GM10266 (cell line): ENCODE data around the gene ANO1.

ENCODE experiments used
- DNase-seq: peaks from one replicate; pipeline ENCODE4 v3.0.0; 2012; ENCODE audit errors: extremely low spot score
- CTCF ChIP-seq: IDR thresholded peaks from 2 replicates; pipeline ENCODE4 v1.5.1; 2012; ENCODE audit warnings: mild to moderate bottlenecking, low read depth; ENCODE audit not compliant: control insufficient read depth, insufficient read depth; ENCODE audit errors: missing control alignments

The ANO1 gene

DNA sequence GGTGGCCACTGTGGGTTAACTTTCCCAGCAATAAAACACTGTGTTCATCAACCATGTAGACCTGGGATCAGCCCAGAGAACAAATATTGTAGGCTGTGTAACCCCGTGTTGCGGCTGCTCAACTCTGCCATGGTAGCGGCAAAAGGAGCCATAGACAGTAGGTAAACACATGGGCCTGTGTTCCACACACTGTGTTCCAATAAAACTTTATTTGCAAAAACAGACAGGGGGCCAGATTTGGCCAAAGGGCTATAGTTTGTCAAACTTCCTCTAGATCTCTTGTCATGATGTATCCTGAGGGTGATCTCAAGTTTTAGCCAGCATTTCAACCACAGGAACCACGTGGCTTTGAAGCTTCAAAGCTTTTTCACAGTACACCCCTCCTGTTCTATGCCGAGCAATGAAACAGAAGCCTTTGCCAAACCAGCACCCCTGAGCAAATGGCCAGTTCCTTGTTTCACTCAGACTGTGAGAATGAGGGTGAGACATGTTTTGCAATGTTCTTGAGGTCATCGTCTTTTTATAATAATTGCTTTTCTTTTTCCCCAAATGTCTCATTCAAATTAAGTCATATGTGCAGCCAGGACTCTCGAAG lies 75.1 kb downstream of the ANO1 start:
- DNase-seq = no peak
- no peak for TF ChIP-seq CTCF

- TF ChIP-seq CTCF = no peak
These were observed 77.3 kb downstream of the ANO1 start for GRCh38 chr11:70155386-70155785.

GRCh38 chr11:70156291-70157037 lies 78.3 kb downstream of the ANO1 start:
- DNase-seq = no peak
- no peak for TF ChIP-seq CTCF

More at GRCh38 chr11:70155386-70155785, 77.3 kb downstream of the ANO1 start:
- no peak for DNase-seq

DNA sequence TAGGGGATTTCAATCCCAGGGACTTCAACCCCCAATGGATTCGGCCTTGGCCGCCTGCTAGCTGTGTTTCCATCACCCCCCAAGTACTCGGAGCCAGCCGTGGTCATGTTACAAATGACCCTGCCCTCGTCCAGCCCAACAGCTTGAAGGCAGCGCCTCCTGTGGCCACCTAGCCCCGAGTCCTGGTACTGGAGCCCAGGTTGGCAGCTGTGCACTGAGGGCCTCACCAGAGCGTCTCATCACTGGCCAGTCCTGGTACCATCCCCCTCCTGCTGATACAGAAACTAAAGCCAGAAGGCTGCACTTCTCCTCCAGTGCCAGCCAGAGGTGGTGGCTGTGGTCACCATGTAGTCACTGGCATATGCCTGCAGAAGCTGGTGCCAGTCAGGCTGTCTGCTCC lies 80.1 kb downstream of the ANO1 start:
- no peak for DNase-seq
- peak; percentile 35 for TF ChIP-seq CTCF

DNA sequence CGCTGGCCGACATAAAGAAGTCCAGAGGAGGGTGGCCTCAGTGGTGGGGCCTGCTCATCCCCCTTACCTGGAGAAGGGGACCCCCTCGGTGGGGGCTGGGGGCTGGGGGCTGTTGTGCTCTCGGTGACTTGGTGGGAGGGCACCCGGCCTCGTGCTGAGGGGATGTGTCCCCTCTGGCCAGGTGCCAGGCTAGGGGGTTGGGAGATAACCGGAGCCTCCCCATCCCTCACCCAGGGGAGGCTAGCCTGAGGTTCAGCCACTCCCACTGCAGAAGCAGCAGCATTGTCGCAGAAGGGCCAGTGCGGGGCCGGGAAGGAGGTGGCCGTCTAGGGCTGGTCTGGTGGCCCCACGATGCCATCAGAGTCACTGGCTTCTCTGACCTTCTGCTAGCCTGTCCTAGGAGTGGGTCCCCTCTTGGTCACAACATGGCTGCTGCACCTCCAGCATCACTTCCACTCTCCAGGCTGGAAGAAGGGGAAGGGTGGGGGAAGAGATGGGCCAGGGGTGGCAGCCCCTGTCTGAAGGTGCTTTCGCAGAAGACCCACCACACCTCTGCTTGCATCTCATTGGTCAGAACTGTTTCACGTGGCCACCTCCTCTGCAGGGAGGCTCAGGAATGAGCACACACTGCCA lies 80.8 kb downstream of the ANO1 start:
- no peak for DNase-seq
- no peak for TF ChIP-seq CTCF

DNA sequence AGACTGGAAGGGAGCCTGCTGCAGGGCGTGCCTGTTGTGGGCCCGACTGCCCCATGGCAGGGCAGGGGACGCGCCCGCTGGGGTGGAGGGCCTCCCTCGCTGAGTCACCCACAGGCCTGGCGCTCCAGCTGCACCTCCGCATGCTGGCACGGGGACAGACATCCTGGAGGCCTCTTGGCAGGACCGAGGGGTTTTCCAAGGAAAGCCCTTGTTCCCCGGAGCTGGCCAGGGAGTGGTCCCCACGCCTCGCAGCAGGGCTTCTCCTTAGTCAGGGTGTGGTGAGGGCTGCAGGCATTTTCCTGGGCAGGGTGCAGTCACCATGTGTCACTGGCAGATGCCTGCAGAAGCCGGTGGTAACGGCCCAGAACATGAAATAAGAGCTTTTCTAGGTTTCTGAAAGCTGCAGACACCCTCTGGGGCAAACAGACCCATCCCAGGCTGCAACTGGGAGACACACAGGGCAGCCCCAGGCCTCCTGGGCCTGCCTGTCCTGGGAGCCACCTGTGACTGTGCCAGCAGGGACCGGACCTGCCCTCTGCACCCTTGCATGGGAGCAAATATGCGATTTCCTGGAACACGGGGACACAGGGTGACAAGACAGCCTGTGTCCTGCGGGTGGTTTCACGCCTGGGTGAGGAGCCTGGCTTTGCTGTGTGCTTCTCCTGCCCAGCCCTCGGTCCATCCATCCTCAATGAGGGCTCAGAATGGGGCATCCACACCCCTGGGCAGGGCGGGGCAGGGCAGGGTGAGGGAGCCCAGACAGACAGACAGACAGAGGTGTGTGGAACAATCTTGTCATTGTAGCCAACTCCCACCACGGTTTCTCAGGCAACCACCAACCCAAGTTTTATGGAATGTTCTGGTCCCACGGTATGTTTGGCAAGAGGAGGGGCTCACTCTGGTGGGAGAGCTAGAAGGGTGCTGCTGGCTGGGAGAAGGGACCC lies 81.8 kb downstream of the ANO1 start:
- no peak for TF ChIP-seq CTCF
- no peak for DNase-seq
